GM19043 (cell line): ENCODE results near the gene UCK2.
"Not testable (repeated sequence)": the region's sequence is repeated elsewhere in the genome, so short reads cannot be mapped to it uniquely, and the experiment has no call there.

ENCODE experiments used
- ATAC-seq: cut with Tn5 transposase; IDR thresholded peaks from one replicate; pipeline ENCODE4 v1.9.1; 2021; ENCODE audit warnings: low read depth; ENCODE audit not compliant: unreplicated experiment

The UCK2 gene

DNA sequence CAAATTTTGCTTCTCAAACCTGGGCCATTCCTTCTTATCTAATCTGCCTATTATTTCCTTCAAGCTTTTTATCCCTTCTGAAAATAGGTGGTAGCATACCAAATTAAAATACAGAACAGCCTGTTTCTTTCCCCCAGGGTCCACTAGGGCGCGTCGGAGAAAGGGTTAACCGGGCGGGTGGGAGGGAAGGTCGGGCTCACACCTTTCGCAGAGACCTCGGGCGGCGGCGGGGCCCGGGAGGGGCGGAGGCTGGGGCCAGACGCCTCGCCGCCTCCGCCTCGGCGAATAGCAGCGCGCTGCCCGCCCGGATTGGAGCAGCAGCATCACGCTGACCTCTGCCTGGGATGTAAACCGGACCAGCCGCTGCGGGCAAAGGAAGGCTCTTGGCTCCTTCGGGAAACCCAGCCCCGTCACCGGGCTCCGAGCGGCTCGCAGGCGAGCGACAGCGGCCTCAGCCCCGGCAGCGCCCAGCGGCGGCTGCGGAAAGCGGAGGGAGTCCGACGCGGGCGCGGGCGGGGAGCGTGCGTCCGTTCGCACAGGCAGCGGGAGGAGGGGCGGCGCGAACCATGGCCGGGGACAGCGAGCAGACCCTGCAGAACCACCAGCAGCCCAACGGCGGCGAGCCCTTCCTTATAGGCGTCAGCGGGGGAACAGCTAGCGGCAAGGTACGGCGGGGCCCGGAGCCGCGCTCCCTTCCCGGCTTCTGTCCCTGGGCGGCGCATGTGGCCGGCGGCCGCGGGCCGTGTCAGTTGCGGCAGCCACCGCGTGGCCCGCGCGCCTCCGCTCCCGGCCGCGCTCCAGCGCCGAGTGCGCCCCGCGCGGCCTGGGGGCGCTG, at the start of gene UCK2:
TSS of gene UCK2 (plus strand) at position 347 of the 835 bp plus-strand sequence. CDS start at position 567, 220 bp downstream.
- ATAC-seq: peak; percentile 56

DNA sequence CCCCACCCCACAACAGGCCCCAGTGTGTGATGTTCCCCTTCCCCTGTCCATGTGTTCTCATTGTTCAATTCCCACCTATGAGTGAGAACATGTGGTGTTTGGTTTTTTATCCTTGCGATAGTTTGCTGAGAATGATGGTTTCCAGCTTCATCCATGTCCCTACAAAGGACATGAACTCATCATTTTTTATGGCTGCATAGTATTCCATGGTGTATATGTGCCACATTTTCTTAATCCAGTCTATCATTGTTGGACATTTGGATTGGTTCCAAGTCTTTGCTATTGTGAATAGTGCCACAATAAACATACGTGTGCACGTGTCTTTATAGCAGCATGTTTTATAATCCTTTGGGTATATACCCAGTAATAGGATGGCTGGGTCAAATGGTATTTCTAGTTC, 49.2 kb upstream of the UCK2 start:
- ATAC-seq: not testable (repeated sequence)

DNA sequence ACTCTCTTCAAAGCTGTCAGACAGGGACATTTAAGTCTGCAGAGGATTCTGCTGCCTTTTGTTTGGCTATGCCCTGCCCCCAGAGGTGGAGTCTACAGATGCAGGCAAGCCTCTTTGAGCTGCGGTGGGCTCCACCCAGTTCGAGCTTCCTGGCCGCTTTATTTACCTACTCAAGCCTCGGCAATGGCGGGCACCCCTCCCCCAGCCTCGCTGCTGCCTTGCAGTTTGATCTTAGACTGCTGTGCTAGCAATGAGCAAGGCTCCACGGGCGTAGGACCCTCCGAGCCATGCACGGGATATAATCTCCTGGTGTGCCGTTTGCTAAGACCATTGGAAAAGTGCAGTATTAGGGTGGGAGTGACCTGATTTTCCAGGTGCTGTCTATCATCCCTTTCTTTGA, 43.9 kb upstream of the UCK2 start:
- ATAC-seq: not testable (repeated sequence)

DNA sequence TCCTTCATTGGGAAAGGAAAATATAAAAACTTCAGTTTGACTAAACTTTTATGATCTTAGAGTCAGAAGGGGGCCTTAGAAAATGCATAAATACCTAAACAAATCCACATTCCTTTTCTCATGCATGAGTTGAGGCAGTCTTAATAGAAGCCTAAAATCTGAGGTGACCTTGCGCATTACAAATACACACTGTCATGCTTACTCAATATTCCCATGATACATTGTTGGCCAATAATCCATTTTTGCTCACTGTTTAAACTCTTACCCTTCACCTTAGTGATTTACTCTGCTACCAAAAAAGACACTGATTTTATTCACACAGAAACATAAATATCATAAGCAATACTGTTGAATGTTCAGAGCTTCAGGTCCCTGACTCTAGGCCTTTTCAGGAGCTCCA, 39.7 kb upstream of the UCK2 start:
- ATAC-seq: no peak

DNA sequence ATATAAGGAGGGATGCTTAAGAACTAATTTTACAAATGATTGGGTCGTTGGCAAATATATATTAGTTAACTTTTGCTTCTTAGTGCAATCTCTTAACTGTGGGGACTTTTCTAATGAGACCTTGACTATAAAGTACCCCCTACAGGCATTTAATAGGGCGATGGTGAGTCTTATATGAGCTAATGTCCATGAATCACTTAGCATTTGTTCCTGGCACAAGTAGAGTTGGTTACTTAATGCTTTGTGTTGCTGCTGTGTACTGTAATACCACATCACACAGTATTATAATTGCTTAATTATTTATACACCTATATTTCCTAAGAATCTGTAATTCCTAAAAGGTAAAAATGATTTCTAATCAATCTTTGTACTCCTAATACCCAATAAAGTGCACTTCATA, 33.5 kb upstream of the UCK2 start:
- ATAC-seq: no peak

DNA sequence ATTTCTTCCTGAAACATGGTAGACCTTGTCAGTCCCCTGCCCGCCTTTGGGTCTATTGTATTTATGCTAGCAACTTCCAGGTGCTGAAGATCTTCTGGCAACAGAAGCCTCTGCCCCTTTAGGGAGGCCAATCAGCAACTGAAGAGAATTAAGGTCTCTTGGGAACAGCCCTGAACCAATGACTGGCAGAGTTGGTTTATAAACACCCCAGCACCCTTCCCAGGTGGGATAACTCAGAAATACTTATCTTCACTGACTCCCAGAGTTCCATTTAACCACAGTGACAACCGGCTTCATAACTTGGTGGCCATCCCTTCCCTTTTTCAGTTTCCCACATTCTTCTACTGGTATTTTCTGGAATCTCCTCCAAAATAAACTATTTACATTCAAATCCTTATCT, 31.5 kb upstream of the UCK2 start:
- ATAC-seq: no peak

DNA sequence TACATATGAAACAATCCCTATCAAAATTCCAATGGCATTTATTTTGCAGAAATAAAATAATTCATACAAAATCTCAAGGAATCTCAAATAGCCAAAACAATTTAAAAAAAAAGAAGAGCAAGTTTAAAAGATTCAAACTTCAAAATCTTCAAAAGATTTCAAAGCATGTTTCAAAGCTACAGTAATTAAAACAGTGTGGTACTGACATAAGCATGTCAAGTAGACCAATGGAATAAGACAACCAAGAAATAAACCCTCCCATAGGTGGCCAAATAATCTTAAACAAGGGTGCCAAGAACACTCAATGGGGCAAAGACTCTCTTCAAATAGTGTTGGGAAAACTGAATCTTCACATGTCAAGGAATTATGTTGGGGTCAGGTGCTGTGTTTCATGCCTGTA, 28.0 kb upstream of the UCK2 start:
- no peak for ATAC-seq

DNA sequence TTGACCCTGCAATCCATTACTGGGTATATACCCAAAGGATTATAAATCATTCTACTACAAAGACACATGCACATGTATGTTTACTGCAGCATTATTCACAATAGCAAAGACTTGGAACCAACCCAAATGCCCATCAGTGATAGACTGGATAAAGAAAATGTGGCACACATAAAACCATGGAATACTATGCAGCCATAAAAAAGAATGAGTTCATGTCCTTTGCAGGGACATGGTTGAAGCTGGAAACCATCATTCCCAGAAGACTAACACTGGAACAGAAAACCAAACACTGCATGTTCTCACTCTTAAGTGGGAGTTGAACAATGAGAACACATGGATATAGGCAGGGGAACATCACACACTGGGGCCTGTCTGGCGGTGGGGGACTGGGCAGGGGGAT, 22.9 kb upstream of the UCK2 start:
- not testable (repeated sequence) for ATAC-seq

DNA sequence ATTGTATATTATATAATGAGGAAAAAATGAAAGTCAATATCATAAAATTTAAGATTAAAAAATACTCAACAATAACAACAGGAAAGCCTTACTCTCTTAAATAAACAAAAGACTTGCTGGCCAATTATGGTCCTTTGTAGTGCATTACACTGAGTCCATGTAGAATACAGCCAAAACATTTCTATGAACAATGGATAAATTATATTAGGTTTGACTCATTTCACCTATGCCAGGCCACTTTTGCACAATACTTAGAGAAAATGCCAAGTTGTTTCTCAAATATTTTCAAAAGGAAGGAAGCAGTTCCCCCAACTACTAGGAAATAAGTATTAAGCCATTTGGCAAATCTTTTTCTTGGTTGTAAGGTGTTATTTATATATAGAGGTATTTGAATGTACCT, 19.8 kb upstream of the UCK2 start:
- ATAC-seq: no peak

DNA sequence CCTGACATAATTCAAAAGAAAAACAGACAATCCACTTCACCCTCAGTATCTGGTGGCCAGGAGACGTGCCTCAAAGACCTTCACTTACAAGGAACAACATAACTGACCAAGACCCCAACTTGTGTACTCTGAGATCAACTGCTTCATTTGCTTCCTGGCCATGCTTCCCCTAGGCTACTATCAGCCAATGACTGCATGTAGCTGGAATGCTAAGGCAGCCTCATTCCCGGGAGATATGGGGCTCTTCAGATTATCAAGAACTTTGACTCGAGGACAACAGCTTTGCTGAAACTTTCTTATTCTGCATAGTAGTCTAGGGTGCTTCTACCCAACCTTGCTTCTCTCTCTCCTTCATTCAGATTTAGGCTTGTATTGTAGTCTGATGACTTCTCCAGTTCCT, 11.7 kb upstream of the UCK2 start:
- no peak for ATAC-seq

DNA sequence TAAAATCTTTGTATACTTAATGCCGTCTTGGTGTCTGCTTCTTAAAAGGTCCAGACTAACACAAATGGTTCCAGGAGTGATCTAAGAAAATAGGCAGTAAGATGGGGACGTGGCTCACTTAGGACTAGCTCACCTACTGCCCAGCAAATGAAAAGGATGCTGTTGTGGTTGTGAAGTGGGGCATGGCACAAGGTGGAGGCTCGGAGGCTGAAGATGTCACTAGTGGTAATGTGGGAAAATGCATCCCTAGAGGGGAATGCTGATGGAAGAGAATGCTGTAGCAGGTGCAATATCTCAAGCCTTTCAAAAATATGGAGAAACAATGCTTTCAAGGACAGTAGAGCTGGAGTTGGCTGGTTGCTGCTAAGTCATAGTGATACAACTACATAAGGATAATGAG, 11.3 kb upstream of the UCK2 start:
- no peak for ATAC-seq

DNA sequence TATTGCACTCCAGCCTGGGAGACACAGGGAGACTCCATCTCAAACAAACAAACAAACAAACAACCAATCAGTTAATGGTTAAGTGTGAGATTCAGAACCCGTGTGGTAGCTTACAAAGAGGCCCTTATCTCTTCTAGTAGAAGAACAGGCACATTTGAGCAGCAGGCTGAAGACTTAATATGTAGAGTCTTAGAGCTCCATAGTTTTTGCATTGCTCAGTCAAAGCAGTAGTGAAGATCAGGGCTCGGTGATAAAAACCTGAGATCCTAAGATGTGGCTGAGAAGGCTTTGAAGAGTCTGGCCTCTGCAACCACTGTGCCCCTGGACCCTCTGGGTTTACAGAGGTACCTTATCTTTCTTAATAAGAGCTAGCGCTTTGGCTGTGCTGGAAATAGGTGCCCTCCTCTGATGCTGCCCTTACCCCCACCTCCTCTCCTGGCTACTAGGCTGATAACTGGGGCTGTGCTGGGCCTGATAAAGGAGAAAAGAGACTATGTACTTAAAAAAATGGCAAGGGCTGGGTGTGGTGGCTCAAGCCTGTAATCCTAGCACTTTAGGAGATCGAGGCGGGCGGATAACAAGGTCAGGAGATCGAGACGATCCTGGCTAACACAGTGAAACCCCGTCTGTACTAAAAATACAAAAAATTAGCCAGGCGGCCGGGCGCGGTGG, 10.5 kb upstream of the UCK2 start:
- no peak for ATAC-seq

DNA sequence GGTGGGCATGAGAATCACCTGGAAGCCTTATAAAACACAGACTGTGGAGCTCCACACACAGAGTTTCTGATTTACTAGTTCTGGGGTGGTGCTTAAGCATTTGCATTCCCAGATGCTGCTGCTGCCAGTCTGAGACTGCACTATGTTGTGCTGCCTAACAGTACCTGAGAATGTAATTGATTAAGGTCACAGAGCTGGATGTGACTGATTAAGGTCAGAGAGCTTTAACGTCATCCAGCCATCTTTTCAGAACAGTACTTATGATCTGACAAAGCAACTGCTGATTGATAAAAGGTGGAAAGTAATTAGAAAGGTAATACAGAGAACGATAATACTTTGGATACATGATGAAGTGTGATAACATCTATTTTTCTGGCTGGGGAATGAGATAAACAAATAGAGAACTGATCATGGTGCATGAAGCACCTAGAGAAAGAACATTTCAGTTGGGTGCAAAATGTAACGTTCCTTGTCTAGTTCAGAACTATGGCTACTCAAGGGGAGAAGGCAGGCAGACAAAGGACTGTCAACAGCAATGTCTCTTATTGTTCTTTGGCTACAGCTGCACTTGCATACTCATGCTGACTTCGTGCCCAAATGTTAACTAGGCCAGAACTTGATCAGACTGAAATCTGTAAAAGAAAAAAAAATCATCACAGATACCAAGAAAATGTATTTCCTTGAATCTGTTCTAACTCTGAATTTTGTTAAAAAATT, 3.7 kb upstream of the UCK2 start:
- ATAC-seq: no peak

DNA sequence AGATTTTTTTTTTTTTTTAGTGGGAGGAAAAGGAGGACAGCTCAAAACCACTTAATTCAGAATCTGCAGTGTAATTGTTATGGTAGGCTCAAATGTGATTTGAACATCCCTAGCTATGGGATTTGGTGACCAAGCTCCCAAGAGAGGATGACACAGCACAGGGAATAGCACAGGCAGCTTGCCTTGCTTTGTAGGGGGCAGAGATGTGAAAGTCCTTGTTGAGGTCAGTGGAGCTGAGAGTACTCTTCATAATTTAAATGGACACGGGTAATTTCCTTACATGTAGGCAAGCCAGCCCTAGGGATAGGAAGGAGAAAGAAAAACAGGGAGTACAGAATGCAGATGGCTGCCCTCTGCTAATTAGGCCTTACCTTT, 3.2 kb upstream of the UCK2 start:
- ATAC-seq: no peak

DNA sequence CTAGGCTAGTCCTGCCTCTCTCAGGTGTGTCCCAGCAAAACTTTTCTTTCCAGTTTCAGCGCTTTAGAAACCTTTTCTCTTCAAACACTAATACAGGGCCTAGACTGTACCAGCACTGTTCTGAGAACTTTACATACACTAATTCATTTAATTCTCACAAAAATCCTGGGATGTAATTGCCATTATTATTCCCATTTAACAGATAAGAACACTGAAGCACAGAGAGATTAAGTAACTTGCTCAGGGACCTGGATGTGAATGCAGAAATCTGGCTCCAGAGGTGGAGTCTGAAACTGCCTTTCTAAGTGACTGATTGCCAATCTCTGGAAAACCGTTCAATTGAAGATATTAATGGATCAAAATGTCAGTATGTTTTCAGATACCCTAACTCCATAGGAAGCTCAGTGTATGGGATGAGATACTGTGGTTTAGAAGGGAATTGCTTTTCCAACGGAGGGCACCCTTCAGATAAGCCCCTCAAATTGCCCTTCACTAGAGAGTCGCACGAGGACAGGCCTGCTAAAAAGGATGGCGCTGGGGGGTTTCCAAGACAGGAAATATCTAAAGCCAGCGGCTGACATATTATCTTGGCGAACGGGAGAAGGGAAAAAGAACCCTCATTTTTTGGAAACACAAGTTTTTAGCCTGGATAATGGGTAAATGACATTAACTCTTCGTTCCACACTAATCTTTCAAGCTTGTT, 698 bp upstream of the UCK2 start:
- ATAC-seq: no peak

DNA sequence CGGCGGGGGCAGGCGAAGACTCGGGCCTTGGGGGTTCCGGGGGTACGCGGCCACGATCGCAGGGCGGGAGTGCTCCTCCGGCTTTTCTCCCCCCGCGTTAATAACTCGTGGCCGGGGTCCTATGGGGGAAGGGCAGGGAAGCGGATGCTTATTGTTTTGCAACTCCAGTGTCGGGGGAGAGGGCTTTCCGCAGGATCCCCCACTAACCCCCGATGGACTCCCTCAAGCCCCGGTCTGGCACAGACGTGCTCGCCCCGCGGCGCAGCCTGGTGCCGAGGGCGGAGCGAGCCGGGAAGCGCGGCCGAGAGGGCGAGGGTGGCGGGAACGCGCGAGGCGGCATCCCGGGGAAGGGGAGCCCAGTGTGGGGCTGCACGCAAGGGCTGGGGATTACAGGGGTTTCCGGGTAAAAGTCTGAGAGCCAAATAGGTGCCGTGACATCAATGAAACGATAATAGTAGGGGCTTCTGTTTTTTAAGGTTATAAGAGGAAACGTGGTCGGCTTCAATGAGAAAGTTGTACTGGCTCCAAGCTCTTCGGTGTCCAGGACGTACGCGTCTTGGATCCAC, 772 bp downstream of the UCK2 start:
- peak; percentile 37 for ATAC-seq

DNA sequence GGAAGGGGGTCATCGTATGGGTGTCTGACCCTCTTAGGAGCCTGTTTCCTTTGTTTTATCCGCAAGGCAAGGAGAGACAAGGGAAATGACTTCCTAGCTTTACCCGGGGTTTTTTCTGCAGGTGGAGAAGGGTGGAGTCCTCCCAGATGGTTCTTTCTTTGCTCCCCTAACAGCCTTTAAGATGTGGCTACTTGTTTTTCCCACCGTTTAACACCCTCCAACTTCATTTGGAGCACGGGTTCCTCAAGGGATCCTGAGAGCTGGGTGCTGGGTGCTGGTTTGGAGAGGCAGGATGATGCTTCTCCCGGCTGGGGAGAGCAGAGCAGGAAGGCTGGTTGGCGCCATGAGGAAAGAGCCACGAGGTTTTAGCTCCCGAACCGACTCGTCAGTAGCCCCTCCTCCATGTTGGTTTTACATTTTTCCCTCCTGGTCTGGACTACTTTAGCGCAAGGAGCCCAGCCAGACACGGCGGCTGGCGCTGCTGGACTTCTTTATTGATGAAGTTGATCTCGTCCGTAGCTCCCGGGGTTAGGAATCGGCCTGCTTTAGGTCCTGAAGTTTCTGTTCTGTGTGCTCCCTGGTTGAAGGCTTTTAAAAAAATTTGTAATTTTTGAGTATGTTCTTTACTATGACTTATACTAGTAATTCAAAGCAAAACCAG, 1.4 kb downstream of the UCK2 start:
- no peak for ATAC-seq

DNA sequence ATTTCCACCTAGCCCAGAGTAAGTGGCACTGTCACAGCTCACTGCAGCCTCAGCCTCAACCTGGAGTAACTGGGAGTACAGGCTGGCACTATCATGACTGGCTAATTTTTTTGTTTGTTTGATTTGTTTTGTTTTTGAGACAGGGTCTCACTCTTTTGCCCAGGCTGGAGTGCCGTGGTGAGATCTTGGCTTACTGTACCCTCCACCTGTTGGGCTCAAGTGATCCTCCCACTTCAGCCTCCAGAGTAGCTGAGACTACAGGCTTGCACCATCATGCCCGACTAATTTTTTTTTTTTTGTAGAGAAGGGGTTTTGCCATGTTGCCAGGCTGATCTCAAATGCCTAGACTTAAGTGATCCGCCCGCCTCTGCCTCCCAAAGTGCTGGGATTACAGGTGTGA, 2.5 kb downstream of the UCK2 start:
- no peak for ATAC-seq

DNA sequence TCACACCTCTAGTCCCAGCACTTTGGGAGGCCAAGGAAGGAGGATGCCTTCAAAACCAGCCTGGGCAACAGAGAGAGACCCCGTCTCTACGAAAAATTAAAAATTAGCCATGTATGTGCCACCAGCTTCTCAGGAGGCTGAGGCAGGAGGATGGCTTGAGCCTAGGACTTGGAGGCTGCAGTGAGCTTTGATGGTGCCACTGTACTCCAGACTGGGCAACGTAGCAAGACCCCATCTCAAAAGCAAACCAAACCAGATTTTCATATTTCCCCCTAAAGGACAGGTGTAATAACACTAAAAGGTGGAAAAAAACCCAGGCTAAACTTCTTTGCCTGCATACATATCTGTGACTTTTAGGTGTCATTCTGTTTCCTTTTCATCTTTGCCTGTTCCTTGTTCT, 3.7 kb downstream of the UCK2 start:
- ATAC-seq: no peak

DNA sequence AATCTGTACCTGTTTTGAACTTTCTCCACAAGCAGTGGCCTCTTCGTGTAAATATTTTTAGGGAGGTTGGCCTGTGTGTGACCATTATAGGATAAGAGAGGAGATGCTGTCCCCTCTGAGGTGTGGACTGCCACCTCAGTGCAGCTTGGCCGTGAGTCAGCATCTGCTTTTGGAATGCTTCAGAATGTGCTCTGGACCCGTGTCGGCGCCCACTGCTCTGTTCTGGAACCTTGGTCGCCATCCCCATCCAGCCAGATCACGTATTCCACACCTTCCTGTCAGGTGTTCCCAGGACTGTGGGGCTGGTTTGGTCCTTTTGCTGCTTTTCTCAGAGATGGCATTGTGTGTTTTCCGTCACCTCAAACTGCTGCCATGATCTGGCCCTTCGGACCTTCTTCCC, 5.5 kb downstream of the UCK2 start:
- ATAC-seq: no peak
